ENCODE measurements around the gene MDFI.

DNA sequence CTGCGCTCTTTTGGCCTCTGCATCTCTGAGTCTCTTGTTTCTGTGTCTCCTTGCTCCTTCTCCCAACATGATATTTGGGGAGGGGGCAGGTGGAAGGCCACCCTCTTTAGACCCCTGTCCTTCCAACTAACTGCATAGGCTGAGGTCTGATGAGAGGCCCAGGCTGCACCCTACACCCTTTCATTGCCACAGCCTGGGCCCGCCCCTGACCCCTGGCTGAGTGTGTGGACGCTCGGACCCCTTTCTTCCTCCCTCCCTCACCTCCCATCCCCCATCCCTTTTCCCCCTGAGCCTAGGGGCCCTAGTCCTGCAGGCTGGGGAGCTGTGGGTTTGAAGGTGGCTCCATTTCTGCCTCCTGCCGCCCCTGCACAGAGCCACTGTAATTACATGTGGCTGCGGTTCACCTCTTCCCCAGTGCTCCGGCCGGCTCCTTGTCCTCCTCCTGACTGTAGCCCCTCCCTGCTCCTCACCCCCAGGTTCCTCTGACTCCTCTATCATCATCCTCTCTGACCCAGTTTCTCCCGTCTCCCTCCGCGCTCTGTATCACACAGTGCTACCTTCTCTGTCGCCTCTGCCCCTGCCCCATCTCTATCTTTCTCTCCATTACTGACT lies 6.8 kb downstream of the MDFI start:
- TF ChIP-seq, protein P1, sequence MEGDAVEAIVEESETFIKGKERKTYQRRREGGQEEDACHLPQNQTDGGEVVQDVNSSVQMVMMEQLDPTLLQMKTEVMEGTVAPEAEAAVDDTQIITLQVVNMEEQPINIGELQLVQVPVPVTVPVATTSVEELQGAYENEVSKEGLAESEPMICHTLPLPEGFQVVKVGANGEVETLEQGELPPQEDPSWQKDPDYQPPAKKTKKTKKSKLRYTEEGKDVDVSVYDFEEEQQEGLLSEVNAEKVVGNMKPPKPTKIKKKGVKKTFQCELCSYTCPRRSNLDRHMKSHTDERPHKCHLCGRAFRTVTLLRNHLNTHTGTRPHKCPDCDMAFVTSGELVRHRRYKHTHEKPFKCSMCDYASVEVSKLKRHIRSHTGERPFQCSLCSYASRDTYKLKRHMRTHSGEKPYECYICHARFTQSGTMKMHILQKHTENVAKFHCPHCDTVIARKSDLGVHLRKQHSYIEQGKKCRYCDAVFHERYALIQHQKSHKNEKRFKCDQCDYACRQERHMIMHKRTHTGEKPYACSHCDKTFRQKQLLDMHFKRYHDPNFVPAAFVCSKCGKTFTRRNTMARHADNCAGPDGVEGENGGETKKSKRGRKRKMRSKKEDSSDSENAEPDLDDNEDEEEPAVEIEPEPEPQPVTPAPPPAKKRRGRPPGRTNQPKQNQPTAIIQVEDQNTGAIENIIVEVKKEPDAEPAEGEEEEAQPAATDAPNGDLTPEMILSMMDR (IDR thresholded peaks at IDR 0.05; ENCODE audit: low read depth, low read length, missing input control), result no peak
- TF ChIP-seq, protein P2, sequence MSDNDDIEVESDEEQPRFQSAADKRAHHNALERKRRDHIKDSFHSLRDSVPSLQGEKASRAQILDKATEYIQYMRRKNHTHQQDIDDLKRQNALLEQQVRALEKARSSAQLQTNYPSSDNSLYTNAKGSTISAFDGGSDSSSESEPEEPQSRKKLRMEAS (IDR thresholded peaks at IDR 0.05), result no peak

Data from liver (tissue), 2 donors.